ENCODE data around the gene RILPL1. TPM values are rescaled to one million over a fixed set of nuclear protein-coding genes. Genes with fewer than 3 reads are reported as not detected.

Gene RILPL1
- total and polyA plus RNA-seq, 10 of the 15 experiments (the other 5 are each of a cell fraction or from before 2014, with no cell fraction given), result 0.05 to 0.61 (median 0.25) TPM

GRCh38 chr12:123474485-123475245 lies 58.9 kb downstream of the RILPL1 start:
- ATAC-seq (no peak; the same call in 2 of the 3 replicates), DNase-seq (ENCODE audit: low read depth, low spot score) (no peak), FAIRE-seq (peak; percentile 13)
- Histone ChIP-seq H2AFZ (ENCODE audit: control insufficient read depth, low read depth, low read length) (no peak overlapping the region), H3K4me1 (ENCODE audit: control insufficient read depth, insufficient read depth, low read length) (no peaks in the 10 kb centered on the region), H3K79me2 (ENCODE audit: control insufficient read depth, insufficient read depth, low read length) (no peaks in the 10 kb centered on the region), H3K4me2 (ENCODE audit: control insufficient read depth, insufficient read depth) (no peak overlapping the region), H3K36me3 (ENCODE audit: control insufficient read depth in 2 of 2, insufficient read depth in 2 of 2, low read length in 1 of 2) (no peaks in the 10 kb centered on the region; a peak in 2 of 4 replicates), H3K9ac (ENCODE audit: control insufficient read depth, insufficient read depth, low read length) (no peak overlapping the region), H3K4me3 (no peak overlapping the region), H4K20me1 (ENCODE audit: control insufficient read depth, insufficient read depth) (no peaks in the 10 kb centered on the region), H3K27me3 (replicated peaks in 1 of 2; ENCODE audit: control insufficient read depth in 2 of 2, insufficient read depth in 2 of 2, low read length in 1 of 2) (no peaks in the 10 kb centered on the region), H3K27ac (ENCODE audit: control insufficient read depth, insufficient read depth) (no peak overlapping the region), H3K9me3 (replicated peaks; ENCODE audit: control insufficient read depth, insufficient read depth, low read length) (no peaks in the 10 kb centered on the region)
- ChIA-PET RAD21 (ENCODE audit: unreplicated experiment) (no interaction called here), POLR2A (interaction anchor here (0.6 kb wide), 1 partner anchor 65 kb away, joined by 6 read pairs; no protein-coding TSS in a partner anchor), CTCF (interaction anchor here (0.6 kb wide), 1 partner anchor 105 kb away, joined by 3 read pairs; no protein-coding TSS in a partner anchor), SMC1A (ENCODE audit: uncharacterized antibody, unreplicated experiment) (interaction anchor here (0.6 to 1.0 kb wide), 3 partner anchors 47 to 115 kb away, joined by 3 read pairs; no protein-coding TSS in a partner anchor)
- 71% methylated on average over 13 of the region's 13 CpGs for WGBS (ENCODE audit: insufficient coverage, insufficient replicate concordance, low lambda C conversion rate, missing lambda C conversion rate)
- no TSS peak for BruUV-seq (replicated peaks)
- TF ChIP-seq CHD1 (IDR thresholded peaks at IDR 0.05; ENCODE audit: low read depth, low read length), result no peak
- TF ChIP-seq IKZF2 (IDR thresholded peaks at IDR 0.05), result 0 out of 4 replicates have a peak, but pooled peaks of 1 of the 2 experiments have one; percentile 28
- in situ Hi-C loops (cut with MboI) (no loop called here), intact Hi-C loops (cut with micrococcal nuclease; ENCODE audit: unreplicated experiment) (no loop called here)

GRCh38 chr12:123472438-123472849 lies 61.1 kb downstream of the RILPL1 start:
- Histone ChIP-seq H3K27me3 (replicated peaks in 1 of 2; ENCODE audit: control insufficient read depth in 2 of 2, insufficient read depth in 2 of 2, low read length in 1 of 2) (no peaks in the 10 kb centered on the region), H4K20me1 (ENCODE audit: control insufficient read depth, insufficient read depth) (no peaks in the 10 kb centered on the region), H3K9ac (ENCODE audit: control insufficient read depth, insufficient read depth, low read length) (no peak overlapping the region), H3K4me3 (no peak overlapping the region), H2AFZ (ENCODE audit: control insufficient read depth, low read depth, low read length) (no peak overlapping the region), H3K27ac (ENCODE audit: control insufficient read depth, insufficient read depth) (no peak overlapping the region), H3K9me3 (replicated peaks; ENCODE audit: control insufficient read depth, insufficient read depth, low read length) (no peaks in the 10 kb centered on the region), H3K4me1 (ENCODE audit: control insufficient read depth, insufficient read depth, low read length) (no peaks in the 10 kb centered on the region), H3K4me2 (ENCODE audit: control insufficient read depth, insufficient read depth) (no peak overlapping the region), H3K36me3 (ENCODE audit: control insufficient read depth in 2 of 2, insufficient read depth in 2 of 2, low read length in 1 of 2) (no peaks in the 10 kb centered on the region; a peak in 2 of 4 replicates), H3K79me2 (ENCODE audit: control insufficient read depth, insufficient read depth, low read length) (peaks cover 2% of the 10 kb centered on the region; the same call in 1 of the 2 replicates)
- ATAC-seq (no peak), FAIRE-seq (no peak), DNase-seq (ENCODE audit: low read depth, low spot score) (no peak)
- ChIA-PET POLR2A (no interaction called here), SMC1A (ENCODE audit: uncharacterized antibody, unreplicated experiment) (interaction anchor here (0.7 kb wide), 1 partner anchor 40 kb away, joined by 3 read pairs; no protein-coding TSS in a partner anchor), CTCF (interaction anchor here (1.0 kb wide), 1 partner anchor 222 kb away, joined by 3 read pairs; no protein-coding TSS in a partner anchor), RAD21 (ENCODE audit: unreplicated experiment) (no interaction called here)
- peak; percentile 36; the same call in 1 of the 2 replicates for TF ChIP-seq POLR2A (IDR thresholded peaks at IDR 0.05; ENCODE audit: low read depth, low read length)
- no peak for TF ChIP-seq CBFB (IDR thresholded peaks at IDR 0.05; ENCODE audit: low read depth)
- TSS peak; percentile 27 for BruUV-seq (replicated peaks)
- intact Hi-C loops (cut with micrococcal nuclease; ENCODE audit: unreplicated experiment) (no loop called here), in situ Hi-C loops (cut with MboI) (no loop called here)
- 90% methylated on average over 12 of the region's 12 CpGs for WGBS (ENCODE audit: insufficient coverage, insufficient replicate concordance, low lambda C conversion rate, missing lambda C conversion rate)

Data from GM12878 (cell line).